GM10266 (cell line): Measurements from ENCODE around the gene ZNF177.
A peak's percentile ranks its signal among the peaks of the same experiment; 100 is the strongest.

ENCODE experiments used
- DNase-seq: peaks from one replicate; pipeline ENCODE4 v3.0.0; 2012; ENCODE audit errors: extremely low spot score
- TF ChIP-seq, protein P1 (sequence below): IDR thresholded peaks from 2 replicates; pipeline ENCODE4 v1.5.1; 2012; ENCODE audit warnings: mild to moderate bottlenecking, low read depth; ENCODE audit not compliant: control insufficient read depth, insufficient read depth; ENCODE audit errors: missing control alignments

The ZNF177 gene

GRCh38 chr19:9430444-9430843, 67.6 kb downstream of the ZNF177 start:
- DNase-seq = no peak
- TF ChIP-seq, protein P1, sequence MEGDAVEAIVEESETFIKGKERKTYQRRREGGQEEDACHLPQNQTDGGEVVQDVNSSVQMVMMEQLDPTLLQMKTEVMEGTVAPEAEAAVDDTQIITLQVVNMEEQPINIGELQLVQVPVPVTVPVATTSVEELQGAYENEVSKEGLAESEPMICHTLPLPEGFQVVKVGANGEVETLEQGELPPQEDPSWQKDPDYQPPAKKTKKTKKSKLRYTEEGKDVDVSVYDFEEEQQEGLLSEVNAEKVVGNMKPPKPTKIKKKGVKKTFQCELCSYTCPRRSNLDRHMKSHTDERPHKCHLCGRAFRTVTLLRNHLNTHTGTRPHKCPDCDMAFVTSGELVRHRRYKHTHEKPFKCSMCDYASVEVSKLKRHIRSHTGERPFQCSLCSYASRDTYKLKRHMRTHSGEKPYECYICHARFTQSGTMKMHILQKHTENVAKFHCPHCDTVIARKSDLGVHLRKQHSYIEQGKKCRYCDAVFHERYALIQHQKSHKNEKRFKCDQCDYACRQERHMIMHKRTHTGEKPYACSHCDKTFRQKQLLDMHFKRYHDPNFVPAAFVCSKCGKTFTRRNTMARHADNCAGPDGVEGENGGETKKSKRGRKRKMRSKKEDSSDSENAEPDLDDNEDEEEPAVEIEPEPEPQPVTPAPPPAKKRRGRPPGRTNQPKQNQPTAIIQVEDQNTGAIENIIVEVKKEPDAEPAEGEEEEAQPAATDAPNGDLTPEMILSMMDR = no peak

- no peak for DNase-seq
- TF ChIP-seq, protein P1 = peak; percentile 41
Observed at GRCh38 chr19:9431475-9431874, 68.7 kb downstream of the ZNF177 start.
